H7 (cell line): ENCODE measurements around the gene TGFA. TPM values are rescaled to one million over a fixed set of nuclear protein-coding genes. Genes with fewer than 3 reads are reported as not detected.

Source experiments
- total RNA-seq: library from RNA; depleted of rRNA; stranded (reverse); fragments of >200 nt; shearing (Covaris generic); gene quantifications from 2 replicates; pipeline ENCODE4 v1.2.3, GENCODE V29; 2014; rRNA removed

The TGFA gene
- total RNA-seq, 1 experiment from 2014 or later, result 0.87 TPM

Other genes with a start within 250 kb of the TGFA start
- 63.9 and 79.4 TPM in 2 replicates for gene ADD2, start 214.4 kb upstream of the TGFA start, total RNA-seq
- not detected in 2 replicates for gene FIGLA, start 236.8 kb upstream of the TGFA start, total RNA-seq